COLO829 (cell line): Measurements from ENCODE around the gene FSTL4.
A peak's percentile ranks its signal among the peaks of the same experiment; 100 is the strongest.
"Not testable (repeated sequence)": the region's sequence is repeated elsewhere in the genome, so short reads cannot be mapped to it uniquely, and the experiment has no call there.

Source experiments
- DNase-seq: peaks from one replicate; pipeline ENCODE4 v3.0.0; 2012; ENCODE audit warnings: low spot score

FSTL4 gene

GRCh38 chr5:133552925-133553525 is 59.3 kb downstream of the FSTL4 start:
- DNase-seq: peak; percentile 50

GRCh38 chr5:133546500-133546899 is 65.8 kb downstream of the FSTL4 start:
- DNase-seq: no peak

GRCh38 chr5:133544346-133544745 is 68.0 kb downstream of the FSTL4 start:
- DNase-seq: no peak

- DNase-seq: no peak
Measured at GRCh38 chr5:133539818-133540217, 72.5 kb downstream of the FSTL4 start.

GRCh38 chr5:133538718-133539117 is 73.6 kb downstream of the FSTL4 start:
- no peak for DNase-seq

GRCh38 chr5:133535241-133535929 is 77.0 kb downstream of the FSTL4 start:
- DNase-seq: not testable (repeated sequence)

- DNase-seq: no peak
Measured at GRCh38 chr5:133534566-133534965, 77.8 kb downstream of the FSTL4 start.

GRCh38 chr5:133533541-133533940 is 78.8 kb downstream of the FSTL4 start:
- no peak for DNase-seq

- DNase-seq: no peak
Measured at GRCh38 chr5:133531594-133531993, 80.7 kb downstream of the FSTL4 start.

- no peak for DNase-seq
Measured at GRCh38 chr5:133531178-133531577, 81.2 kb downstream of the FSTL4 start.

- DNase-seq: no peak
Measured at GRCh38 chr5:133530270-133530669, 82.1 kb downstream of the FSTL4 start.

- no peak for DNase-seq
Measured at GRCh38 chr5:133528841-133529240, 83.5 kb downstream of the FSTL4 start.

- no peak for DNase-seq
Measured at GRCh38 chr5:133527311-133527710, 85.0 kb downstream of the FSTL4 start.

- DNase-seq: no peak
Measured at GRCh38 chr5:133526368-133526767, 86.0 kb downstream of the FSTL4 start.

GRCh38 chr5:133525126-133525525 is 87.2 kb downstream of the FSTL4 start:
- DNase-seq: no peak

GRCh38 chr5:133524666-133525065 is 87.7 kb downstream of the FSTL4 start:
- DNase-seq: no peak

- no peak for DNase-seq
Measured at GRCh38 chr5:133523961-133524586, 88.3 kb downstream of the FSTL4 start.

- DNase-seq: no peak
Measured at GRCh38 chr5:133523013-133523658, 89.2 kb downstream of the FSTL4 start.

GRCh38 chr5:133521801-133522200 is 90.5 kb downstream of the FSTL4 start:
- no peak for DNase-seq

- DNase-seq: no peak
Measured at GRCh38 chr5:133520991-133521706, 91.2 kb downstream of the FSTL4 start.

- no peak for DNase-seq
Measured at GRCh38 chr5:133520062-133520461, 92.3 kb downstream of the FSTL4 start.

GRCh38 chr5:133519191-133519590 is 93.2 kb downstream of the FSTL4 start:
- no peak for DNase-seq
